Mammary epithelial cell (primary cell): ENCODE measurements around the gene RTCB.

ENCODE experiments used
- CTCF ChIP-seq, 2 donors: IDR thresholded peaks in 1 of 2; conservative IDR thresholded peaks in 1 of 2; 2 replicates each; pipeline ENCODE4 v1.5.1; 2011 to 2012; ENCODE audit warnings: inconsistent platforms in 2 of 2, low read length in 2 of 2, mild to moderate bottlenecking in 2 of 2, control low read depth in 1 of 2, low read depth in 1 of 2; ENCODE audit not compliant: insufficient read depth in 1 of 2; ENCODE audit errors: extremely low read depth in 1 of 2
- EZH2 ChIP-seq: IDR thresholded peaks from 2 replicates; pipeline ENCODE4 v1.6.1; 2012; ENCODE audit warnings: low read length, inconsistent platforms, borderline replicate concordance

GRCh38 chr22:32396255-32396654, 15.8 kb downstream of the RTCB start:
- TF ChIP-seq CTCF (conservative IDR thresholded peaks at IDR 0.05 in 1 of 2, IDR thresholded peaks at IDR 0.05 in 1 of 2; ENCODE audit: extremely low read depth in 1 of 2, insufficient read depth in 1 of 2, low read depth in 1 of 2, low read length in 2 of 2), result no peak
- no peak for TF ChIP-seq EZH2
